Liver (tissue), 9 donors: ENCODE results near the gene STPG4. TPM values are rescaled to one million over a fixed set of nuclear protein-coding genes. Genes with fewer than 3 reads are reported as not detected.

Experiments used
- DNase-seq: peaks from one replicate; pipeline ENCODE4 v3.0.0-alpha.2; 2017; ENCODE audit warnings: low spot score
- H3K27ac ChIP-seq, 2 donors: one replicate each; pipeline ENCODE4 v1.7.0; 2013; ENCODE audit warnings: inconsistent platforms in 2 of 2, low read length in 2 of 2, control low read depth in 1 of 2, low read depth in 1 of 2, mild to moderate bottlenecking in 1 of 2
- H3K27me3 ChIP-seq, 4 donors: one replicate each; pipeline versions ENCODE4 v1.6.1 to v1.7.0; 2013; ENCODE audit warnings: low read length in 3 of 4, inconsistent platforms in 1 of 4, mild to moderate bottlenecking in 1 of 4, moderate library complexity in 1 of 4; ENCODE audit not compliant: control insufficient read depth in 4 of 4, insufficient read depth in 4 of 4
- H3K36me3 ChIP-seq, 4 donors: one replicate each; pipeline versions ENCODE4 v1.6.1 to v1.7.0; 2013; ENCODE audit warnings: low read length in 3 of 4, mild to moderate bottlenecking in 3 of 4, low read depth in 1 of 4, moderate library complexity in 1 of 4; ENCODE audit not compliant: control insufficient read depth in 4 of 4, insufficient read depth in 3 of 4
- H3K4me1 ChIP-seq, 4 donors: one replicate each; pipeline versions ENCODE4 v1.6.1 to v1.7.0; 2013; ENCODE audit warnings: low read length in 3 of 4, mild to moderate bottlenecking in 3 of 4, moderate library complexity in 1 of 4; ENCODE audit not compliant: control insufficient read depth in 4 of 4, insufficient read depth in 4 of 4
- H3K4me3 ChIP-seq, 3 donors: one replicate each; pipeline versions ENCODE4 v1.6.1 to v1.7.0; 2013; ENCODE audit warnings: low read length in 3 of 3, control low read depth in 1 of 3, low read depth in 1 of 3, mild to moderate bottlenecking in 1 of 3
- H3K9ac ChIP-seq, 2 donors: one replicate each; pipeline ENCODE4 v1.7.0; 2013; ENCODE audit warnings: low read length in 2 of 2, mild to moderate bottlenecking in 2 of 2, moderate library complexity in 2 of 2, control low read depth in 1 of 2, low read depth in 1 of 2
- H3K9me3 ChIP-seq, 4 donors: one replicate each; pipeline versions ENCODE4 v1.6.1 to v1.7.0; 2013; ENCODE audit warnings: low read length in 3 of 4; ENCODE audit not compliant: control insufficient read depth in 4 of 4
- EGR1 ChIP-seq, 2 donors: IDR thresholded peaks; 2 replicates each; pipeline ENCODE4 v1.6.1; 2016 to 2018; ENCODE audit warnings: antibody characterized with exemption in 2 of 2, low read depth in 2 of 2
- FOXA1 ChIP-seq: IDR thresholded peaks from 2 replicates; pipeline ENCODE4 v1.6.1; 2016; ENCODE audit warnings: antibody characterized with exemption
- FOXA2 ChIP-seq: IDR thresholded peaks from 2 replicates; pipeline ENCODE4 v1.6.1; 2016; ENCODE audit warnings: antibody characterized with exemption
- GABPA ChIP-seq, 2 donors: IDR thresholded peaks in 1 of 2; conservative IDR thresholded peaks in 1 of 2; 2 replicates each; pipeline ENCODE4 v1.6.1; 2016; ENCODE audit warnings: antibody characterized with exemption in 2 of 2, mild to moderate bottlenecking in 1 of 2, moderate library complexity in 1 of 2
- HNF4A ChIP-seq, 2 donors: conservative IDR thresholded peaks; 2 replicates each; pipeline ENCODE4 v1.6.1; 2016; ENCODE audit warnings: antibody characterized with exemption in 2 of 2, mild to moderate bottlenecking in 2 of 2
- HNF4G ChIP-seq: IDR thresholded peaks from 2 replicates; pipeline ENCODE4 v1.6.1; 2016; ENCODE audit warnings: antibody characterized with exemption
- JUND ChIP-seq, 2 donors: IDR thresholded peaks; 2 replicates each; pipeline ENCODE4 v1.6.1; 2016; ENCODE audit warnings: antibody characterized with exemption in 2 of 2
- NR2F2 ChIP-seq: IDR thresholded peaks from 2 replicates; pipeline ENCODE4 v1.6.1; 2016; ENCODE audit warnings: antibody characterized with exemption
- RAD21 ChIP-seq, 2 donors: IDR thresholded peaks; 2 replicates each; pipeline ENCODE4 v1.6.1; 2016; ENCODE audit warnings: antibody characterized with exemption in 2 of 2, mild to moderate bottlenecking in 2 of 2
- RXRA ChIP-seq, 2 donors: IDR thresholded peaks; 2 replicates each; pipeline ENCODE4 v1.6.1; 2017 to 2018; ENCODE audit warnings: antibody characterized with exemption in 2 of 2, mild to moderate bottlenecking in 1 of 2
- SP1 ChIP-seq: IDR thresholded peaks from 2 replicates; pipeline ENCODE4 v1.6.1; 2018; ENCODE audit warnings: antibody characterized with exemption, mild to moderate bottlenecking
- TAF1 ChIP-seq: conservative IDR thresholded peaks from 2 replicates; pipeline ENCODE4 v1.6.1; 2016; ENCODE audit warnings: antibody characterized with exemption, mild to moderate bottlenecking
- YY1 ChIP-seq: IDR thresholded peaks from 2 replicates; pipeline ENCODE4 v1.6.1; 2016; ENCODE audit warnings: antibody characterized with exemption, mild to moderate bottlenecking
- polyA plus RNA-seq, 2 donors: library from polyadenylated mRNA; stranded (reverse) in 1 of 2; unstranded in 1 of 2; fragments of 200-250 nt in 1 of 2; fragments of >200 nt in 1 of 2; fragmentation: Nextera tagmentation in 1 of 2; extraction: Ambion mirVana in 1 of 2; gene quantifications; one replicate each; pipeline versions ENCODE4 v1.2.1 to v1.2.3, GENCODE V29; 2013 to 2015
- total RNA-seq, 2 donors: library from RNA; depleted of rRNA; stranded (reverse); fragments of >200 nt; gene quantifications; one replicate each; pipeline ENCODE4 v1.2.3, GENCODE V29; 2014
- TF ChIP-seq, protein P1 (sequence below): IDR thresholded peaks from 2 replicates; pipeline ENCODE4 v1.6.1; 2016; ENCODE audit warnings: antibody characterized with exemption
- TF ChIP-seq, protein P2 (sequence below): IDR thresholded peaks from 2 replicates; pipeline ENCODE4 v1.6.1; 2016; ENCODE audit warnings: antibody characterized with exemption
- TF ChIP-seq, protein P3 (sequence below): IDR thresholded peaks from 2 replicates; pipeline ENCODE4 v1.6.1; 2016; ENCODE audit warnings: antibody characterized with exemption
- TF ChIP-seq, protein P4 (sequence below): IDR thresholded peaks from 2 replicates; pipeline ENCODE4 v1.6.1; 2016; ENCODE audit warnings: antibody characterized with exemption, mild to moderate bottlenecking
- TF ChIP-seq, protein P5 (sequence below): fragments of 150-350 bp; IDR thresholded peaks from 2 replicates; pipeline ENCODE4 v1.5.1; 2017; ENCODE audit warnings: improper control_type of control experiment, low read depth, low read length; ENCODE audit not compliant: missing input control
- donor health status: healthy.
- donor health status: healthy.
- donor health status: healthy.
- donor health status: healthy.
- donor health status: healthy.

STPG4 gene
- total and polyA plus RNA-seq, 4 donors = 0.25 TPM; not detected in 3

DNA sequence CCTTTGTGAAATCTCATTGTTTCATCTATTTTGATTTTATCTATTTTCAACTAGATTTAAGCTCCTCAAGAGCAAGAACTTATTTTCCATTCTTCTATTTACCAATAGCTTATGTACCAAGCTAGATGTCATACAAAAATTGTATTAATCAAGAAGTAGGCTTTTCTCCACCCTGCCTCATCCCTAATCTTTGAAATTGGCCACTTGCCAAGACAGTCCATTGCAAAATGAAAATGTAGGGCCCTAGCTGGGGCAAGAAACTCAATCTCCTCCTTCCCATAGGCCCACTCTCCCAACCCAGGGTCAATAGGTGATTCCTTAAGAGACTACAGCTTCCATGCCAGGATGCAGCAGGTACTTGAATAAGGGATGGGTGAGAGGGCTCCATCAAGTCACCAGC lies 39.3 kb upstream of the STPG4 start:
- Histone ChIP-seq H3K4me3 (no peak overlapping the region), H3K36me3 (no peaks in the 10 kb centered on the region), H3K27ac (no peak overlapping the region), H3K9ac (no peak overlapping the region), H3K4me1 (peaks cover 4 to 25% (median 10%) of the 10 kb centered on the region in 4 donors), H3K27me3 (no peaks in the 10 kb centered on the region), H3K9me3 (no peaks in the 10 kb centered on the region)
- no peak for DNase-seq
- TF ChIP-seq HNF4G (no peak), RXRA (IDR thresholded peaks at IDR 0.05) (no peak), HNF4A (conservative IDR thresholded peaks at IDR 0.05) (no peak), GABPA (IDR thresholded peaks at IDR 0.05 in 1 of 2, conservative IDR thresholded peaks at IDR 0.05 in 1 of 2) (no peak), RAD21 (IDR thresholded peaks at IDR 0.05) (no peak), YY1 (no peak), FOXA1 (no peak), FOXA2 (no peak), EGR1 (IDR thresholded peaks at IDR 0.05; ENCODE audit: low read depth in 2 of 2) (no peak), TAF1 (no peak), JUND (IDR thresholded peaks at IDR 0.05) (no peak), NR2F2 (no peak), SP1 (no peak)
- TF ChIP-seq, protein P1, sequence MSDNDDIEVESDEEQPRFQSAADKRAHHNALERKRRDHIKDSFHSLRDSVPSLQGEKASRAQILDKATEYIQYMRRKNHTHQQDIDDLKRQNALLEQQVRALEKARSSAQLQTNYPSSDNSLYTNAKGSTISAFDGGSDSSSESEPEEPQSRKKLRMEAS = no peak
- TF ChIP-seq, protein P2, sequence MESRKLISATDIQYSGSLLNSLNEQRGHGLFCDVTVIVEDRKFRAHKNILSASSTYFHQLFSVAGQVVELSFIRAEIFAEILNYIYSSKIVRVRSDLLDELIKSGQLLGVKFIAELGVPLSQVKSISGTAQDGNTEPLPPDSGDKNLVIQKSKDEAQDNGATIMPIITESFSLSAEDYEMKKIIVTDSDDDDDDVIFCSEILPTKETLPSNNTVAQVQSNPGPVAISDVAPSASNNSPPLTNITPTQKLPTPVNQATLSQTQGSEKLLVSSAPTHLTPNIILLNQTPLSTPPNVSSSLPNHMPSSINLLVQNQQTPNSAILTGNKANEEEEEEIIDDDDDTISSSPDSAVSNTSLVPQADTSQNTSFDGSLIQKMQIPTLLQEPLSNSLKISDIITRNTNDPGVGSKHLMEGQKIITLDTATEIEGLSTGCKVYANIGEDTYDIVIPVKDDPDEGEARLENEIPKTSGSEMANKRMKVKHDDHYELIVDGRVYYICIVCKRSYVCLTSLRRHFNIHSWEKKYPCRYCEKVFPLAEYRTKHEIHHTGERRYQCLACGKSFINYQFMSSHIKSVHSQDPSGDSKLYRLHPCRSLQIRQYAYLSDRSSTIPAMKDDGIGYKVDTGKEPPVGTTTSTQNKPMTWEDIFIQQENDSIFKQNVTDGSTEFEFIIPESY = no peak
- TF ChIP-seq, protein P3, sequence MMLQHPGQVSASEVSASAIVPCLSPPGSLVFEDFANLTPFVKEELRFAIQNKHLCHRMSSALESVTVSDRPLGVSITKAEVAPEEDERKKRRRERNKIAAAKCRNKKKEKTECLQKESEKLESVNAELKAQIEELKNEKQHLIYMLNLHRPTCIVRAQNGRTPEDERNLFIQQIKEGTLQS = no peak
- TF ChIP-seq, protein P4, sequence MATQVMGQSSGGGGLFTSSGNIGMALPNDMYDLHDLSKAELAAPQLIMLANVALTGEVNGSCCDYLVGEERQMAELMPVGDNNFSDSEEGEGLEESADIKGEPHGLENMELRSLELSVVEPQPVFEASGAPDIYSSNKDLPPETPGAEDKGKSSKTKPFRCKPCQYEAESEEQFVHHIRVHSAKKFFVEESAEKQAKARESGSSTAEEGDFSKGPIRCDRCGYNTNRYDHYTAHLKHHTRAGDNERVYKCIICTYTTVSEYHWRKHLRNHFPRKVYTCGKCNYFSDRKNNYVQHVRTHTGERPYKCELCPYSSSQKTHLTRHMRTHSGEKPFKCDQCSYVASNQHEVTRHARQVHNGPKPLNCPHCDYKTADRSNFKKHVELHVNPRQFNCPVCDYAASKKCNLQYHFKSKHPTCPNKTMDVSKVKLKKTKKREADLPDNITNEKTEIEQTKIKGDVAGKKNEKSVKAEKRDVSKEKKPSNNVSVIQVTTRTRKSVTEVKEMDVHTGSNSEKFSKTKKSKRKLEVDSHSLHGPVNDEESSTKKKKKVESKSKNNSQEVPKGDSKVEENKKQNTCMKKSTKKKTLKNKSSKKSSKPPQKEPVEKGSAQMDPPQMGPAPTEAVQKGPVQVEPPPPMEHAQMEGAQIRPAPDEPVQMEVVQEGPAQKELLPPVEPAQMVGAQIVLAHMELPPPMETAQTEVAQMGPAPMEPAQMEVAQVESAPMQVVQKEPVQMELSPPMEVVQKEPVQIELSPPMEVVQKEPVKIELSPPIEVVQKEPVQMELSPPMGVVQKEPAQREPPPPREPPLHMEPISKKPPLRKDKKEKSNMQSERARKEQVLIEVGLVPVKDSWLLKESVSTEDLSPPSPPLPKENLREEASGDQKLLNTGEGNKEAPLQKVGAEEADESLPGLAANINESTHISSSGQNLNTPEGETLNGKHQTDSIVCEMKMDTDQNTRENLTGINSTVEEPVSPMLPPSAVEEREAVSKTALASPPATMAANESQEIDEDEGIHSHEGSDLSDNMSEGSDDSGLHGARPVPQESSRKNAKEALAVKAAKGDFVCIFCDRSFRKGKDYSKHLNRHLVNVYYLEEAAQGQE = no peak
- TF ChIP-seq, protein P5, sequence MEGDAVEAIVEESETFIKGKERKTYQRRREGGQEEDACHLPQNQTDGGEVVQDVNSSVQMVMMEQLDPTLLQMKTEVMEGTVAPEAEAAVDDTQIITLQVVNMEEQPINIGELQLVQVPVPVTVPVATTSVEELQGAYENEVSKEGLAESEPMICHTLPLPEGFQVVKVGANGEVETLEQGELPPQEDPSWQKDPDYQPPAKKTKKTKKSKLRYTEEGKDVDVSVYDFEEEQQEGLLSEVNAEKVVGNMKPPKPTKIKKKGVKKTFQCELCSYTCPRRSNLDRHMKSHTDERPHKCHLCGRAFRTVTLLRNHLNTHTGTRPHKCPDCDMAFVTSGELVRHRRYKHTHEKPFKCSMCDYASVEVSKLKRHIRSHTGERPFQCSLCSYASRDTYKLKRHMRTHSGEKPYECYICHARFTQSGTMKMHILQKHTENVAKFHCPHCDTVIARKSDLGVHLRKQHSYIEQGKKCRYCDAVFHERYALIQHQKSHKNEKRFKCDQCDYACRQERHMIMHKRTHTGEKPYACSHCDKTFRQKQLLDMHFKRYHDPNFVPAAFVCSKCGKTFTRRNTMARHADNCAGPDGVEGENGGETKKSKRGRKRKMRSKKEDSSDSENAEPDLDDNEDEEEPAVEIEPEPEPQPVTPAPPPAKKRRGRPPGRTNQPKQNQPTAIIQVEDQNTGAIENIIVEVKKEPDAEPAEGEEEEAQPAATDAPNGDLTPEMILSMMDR = no peak
